Testis (tissue), 2 donors: ENCODE measurements around the gene TNFSF11.

ENCODE experiments used
- POLR2A ChIP-seq: fragments of 450-650 bp; IDR thresholded peaks from one replicate; pipeline ENCODE4 v1.6.1; 2017; ENCODE audit warnings: antibody characterized with exemption, mild to moderate bottlenecking, moderate library complexity
- TF ChIP-seq, protein P1 (sequence below), 3 experiments: fragments of 450-650 bp in 2 of 3; fragments of 200-600 bp in 1 of 3; sonication (generic) in 1 of 3; IDR thresholded peaks; one replicate each; pipeline ENCODE4 v1.5.1; 2016 to 2019; ENCODE audit warnings: antibody characterized with exemption in 3 of 3, mild to moderate bottlenecking in 2 of 3, moderate library complexity in 1 of 3

DNA sequence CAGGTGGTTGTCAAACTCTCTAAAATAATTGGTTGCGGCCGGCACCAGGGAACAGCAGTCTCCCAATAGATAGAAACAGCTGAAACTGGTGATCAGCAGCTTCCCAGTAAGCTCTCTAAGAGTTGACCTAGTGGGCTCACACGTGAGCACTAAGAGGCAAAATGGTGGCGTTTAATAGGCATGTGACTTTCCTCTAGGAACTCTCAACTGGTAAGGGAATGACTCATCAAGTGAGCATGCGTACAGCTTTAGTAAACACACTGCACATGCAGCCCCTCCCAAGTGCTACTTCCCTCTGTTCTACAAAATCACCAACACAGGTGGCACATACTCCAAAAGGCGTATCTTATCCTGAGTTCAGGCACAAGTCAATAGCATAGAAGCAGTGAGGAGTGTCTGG, 41.7 kb downstream of the TNFSF11 start:
- no peak for TF ChIP-seq POLR2A
- TF ChIP-seq, protein P1, sequence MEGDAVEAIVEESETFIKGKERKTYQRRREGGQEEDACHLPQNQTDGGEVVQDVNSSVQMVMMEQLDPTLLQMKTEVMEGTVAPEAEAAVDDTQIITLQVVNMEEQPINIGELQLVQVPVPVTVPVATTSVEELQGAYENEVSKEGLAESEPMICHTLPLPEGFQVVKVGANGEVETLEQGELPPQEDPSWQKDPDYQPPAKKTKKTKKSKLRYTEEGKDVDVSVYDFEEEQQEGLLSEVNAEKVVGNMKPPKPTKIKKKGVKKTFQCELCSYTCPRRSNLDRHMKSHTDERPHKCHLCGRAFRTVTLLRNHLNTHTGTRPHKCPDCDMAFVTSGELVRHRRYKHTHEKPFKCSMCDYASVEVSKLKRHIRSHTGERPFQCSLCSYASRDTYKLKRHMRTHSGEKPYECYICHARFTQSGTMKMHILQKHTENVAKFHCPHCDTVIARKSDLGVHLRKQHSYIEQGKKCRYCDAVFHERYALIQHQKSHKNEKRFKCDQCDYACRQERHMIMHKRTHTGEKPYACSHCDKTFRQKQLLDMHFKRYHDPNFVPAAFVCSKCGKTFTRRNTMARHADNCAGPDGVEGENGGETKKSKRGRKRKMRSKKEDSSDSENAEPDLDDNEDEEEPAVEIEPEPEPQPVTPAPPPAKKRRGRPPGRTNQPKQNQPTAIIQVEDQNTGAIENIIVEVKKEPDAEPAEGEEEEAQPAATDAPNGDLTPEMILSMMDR (IDR thresholded peaks at IDR 0.05) = no peak
